ENCODE data around the gene POLD2.

GRCh38 chr7:44103923-44104859 is 19.2 kb downstream of the POLD2 start, which contains the start of gene AEBP1:
- TF ChIP-seq, protein P1, sequence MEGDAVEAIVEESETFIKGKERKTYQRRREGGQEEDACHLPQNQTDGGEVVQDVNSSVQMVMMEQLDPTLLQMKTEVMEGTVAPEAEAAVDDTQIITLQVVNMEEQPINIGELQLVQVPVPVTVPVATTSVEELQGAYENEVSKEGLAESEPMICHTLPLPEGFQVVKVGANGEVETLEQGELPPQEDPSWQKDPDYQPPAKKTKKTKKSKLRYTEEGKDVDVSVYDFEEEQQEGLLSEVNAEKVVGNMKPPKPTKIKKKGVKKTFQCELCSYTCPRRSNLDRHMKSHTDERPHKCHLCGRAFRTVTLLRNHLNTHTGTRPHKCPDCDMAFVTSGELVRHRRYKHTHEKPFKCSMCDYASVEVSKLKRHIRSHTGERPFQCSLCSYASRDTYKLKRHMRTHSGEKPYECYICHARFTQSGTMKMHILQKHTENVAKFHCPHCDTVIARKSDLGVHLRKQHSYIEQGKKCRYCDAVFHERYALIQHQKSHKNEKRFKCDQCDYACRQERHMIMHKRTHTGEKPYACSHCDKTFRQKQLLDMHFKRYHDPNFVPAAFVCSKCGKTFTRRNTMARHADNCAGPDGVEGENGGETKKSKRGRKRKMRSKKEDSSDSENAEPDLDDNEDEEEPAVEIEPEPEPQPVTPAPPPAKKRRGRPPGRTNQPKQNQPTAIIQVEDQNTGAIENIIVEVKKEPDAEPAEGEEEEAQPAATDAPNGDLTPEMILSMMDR (IDR thresholded peaks at IDR 0.05), result no peak
- no peak for TF ChIP-seq POLR2A (IDR thresholded peaks at IDR 0.05)
